Coronary artery (tissue), 2 donors: ENCODE results near the gene SLC37A2.
"Not testable (repeated sequence)": the region's sequence is repeated elsewhere in the genome, so short reads cannot be mapped to it uniquely, and the experiment has no call there.

Experiments
- DNase-seq: peaks from one replicate; pipeline ENCODE4 v3.0.0-alpha.2; 2017; ENCODE audit warnings: low spot score
- H3K27ac ChIP-seq, 2 donors: fragments of 200-600 bp; sonication (generic); one replicate each; pipeline ENCODE4 v1.5.1; 2016 to 2019
- H3K4me3 ChIP-seq: fragments of 200-600 bp; sonication (generic); 2 replicates; pipeline ENCODE4 v1.5.1; 2016; ENCODE audit warnings: mild to moderate bottlenecking, moderate library complexity
- TF ChIP-seq, protein P1 (sequence below): fragments of 200-600 bp; sonication (generic); IDR thresholded peaks from one replicate; pipeline ENCODE4 v1.5.1; 2019; ENCODE audit warnings: antibody characterized with exemption

Gene SLC37A2

DNA sequence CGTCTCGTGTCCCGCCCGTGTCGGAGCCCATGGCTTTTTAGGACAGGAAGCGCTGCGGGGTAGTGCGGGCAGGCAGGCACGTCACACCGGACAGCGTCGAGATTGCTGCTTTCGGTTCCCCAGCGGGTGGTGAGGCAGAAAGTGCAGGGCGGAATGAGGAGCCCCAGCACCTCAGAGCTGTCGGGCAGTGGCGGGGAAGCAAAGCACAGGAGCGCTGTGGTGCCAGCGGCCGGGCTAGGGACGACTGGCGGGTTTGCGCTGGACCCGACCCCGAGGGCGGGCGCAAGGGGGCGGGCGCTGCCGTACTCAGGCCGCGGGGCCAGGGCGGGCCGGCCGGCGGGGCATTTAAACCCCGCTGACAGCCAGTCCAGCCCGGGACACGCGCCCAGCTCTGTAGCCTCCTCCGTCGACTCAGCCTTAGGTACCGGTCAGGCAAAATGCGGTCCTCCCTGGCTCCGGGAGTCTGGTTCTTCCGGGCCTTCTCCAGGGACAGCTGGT, at the start of gene SLC37A2:
Gene SLC37A2 (plus strand): TSS at position 375 of the 498 bp plus-strand sequence. CDS start 63 bp downstream, at position 438.
- DNase-seq = peak; percentile 81
- Histone ChIP-seq H3K4me3 (peak within 1 kb of the TSS; percentile 83), H3K27ac (peak within 1 kb of the TSS; percentile 39 to 80)
- TF ChIP-seq, protein P1, sequence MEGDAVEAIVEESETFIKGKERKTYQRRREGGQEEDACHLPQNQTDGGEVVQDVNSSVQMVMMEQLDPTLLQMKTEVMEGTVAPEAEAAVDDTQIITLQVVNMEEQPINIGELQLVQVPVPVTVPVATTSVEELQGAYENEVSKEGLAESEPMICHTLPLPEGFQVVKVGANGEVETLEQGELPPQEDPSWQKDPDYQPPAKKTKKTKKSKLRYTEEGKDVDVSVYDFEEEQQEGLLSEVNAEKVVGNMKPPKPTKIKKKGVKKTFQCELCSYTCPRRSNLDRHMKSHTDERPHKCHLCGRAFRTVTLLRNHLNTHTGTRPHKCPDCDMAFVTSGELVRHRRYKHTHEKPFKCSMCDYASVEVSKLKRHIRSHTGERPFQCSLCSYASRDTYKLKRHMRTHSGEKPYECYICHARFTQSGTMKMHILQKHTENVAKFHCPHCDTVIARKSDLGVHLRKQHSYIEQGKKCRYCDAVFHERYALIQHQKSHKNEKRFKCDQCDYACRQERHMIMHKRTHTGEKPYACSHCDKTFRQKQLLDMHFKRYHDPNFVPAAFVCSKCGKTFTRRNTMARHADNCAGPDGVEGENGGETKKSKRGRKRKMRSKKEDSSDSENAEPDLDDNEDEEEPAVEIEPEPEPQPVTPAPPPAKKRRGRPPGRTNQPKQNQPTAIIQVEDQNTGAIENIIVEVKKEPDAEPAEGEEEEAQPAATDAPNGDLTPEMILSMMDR = no peak

DNA sequence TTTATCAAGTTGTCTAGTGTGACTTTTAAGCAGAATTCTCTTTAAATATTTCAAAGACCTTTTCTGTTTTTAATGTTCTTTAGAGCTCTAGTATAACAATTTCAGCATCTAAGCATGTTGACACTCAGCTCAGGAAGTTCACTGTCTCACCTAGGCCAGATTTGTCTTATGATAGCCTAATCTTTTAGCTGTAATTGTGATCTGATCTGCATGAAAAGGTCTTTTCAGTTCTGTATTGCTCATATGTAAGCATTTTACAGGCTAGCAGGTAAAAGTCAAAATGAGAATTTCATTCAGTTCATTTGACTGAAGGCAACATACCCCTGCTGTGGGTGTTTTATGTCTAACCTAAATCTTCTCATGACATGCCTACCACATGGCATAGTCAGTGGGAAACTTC, 46.7 kb upstream of the SLC37A2 start:
- no peak for DNase-seq
- Histone ChIP-seq H3K27ac (no peak overlapping the region), H3K4me3 (no peak overlapping the region)
- TF ChIP-seq, protein P1 = no peak

DNA sequence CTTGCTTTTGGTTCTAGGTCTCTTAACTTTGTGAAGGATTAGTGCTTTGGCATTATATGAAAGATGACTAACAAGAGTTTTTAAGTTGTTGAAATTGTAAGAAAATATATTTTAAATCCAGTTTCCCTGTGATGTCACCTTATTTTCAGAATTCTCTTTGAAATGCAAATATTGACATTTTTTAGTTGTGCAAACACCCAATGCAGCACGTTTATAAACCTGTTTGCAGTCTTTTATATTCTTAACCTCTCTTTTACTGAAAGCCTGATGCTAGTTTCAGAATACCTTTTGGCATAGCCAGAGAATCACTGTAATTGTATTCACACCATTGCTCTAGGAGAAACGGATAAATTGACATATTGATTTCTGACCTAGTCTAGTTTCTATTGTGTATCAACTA, 42.8 kb upstream of the SLC37A2 start:
- no peak overlapping the region for H3K4me3 ChIP-seq
- DNase-seq = no peak
- TF ChIP-seq, protein P1 = no peak

DNA sequence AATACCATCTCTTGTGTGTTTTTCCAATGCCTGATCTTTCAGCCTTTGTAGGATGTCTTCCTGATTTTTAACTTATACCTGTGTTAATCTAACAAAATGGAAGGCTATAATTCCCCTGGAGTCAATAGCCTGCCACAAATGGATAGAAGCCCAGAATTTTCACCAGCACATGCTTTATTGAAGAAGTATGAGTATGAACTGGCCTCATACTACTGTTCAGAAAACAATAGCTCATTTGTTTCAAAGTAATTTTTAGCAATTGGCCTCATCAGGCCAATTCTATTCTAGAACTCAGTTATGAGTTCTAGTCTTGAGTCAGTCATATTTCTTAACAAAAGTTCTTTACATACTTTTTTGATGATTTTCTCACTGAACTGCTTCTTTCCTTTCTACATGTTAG, 40.6 kb upstream of the SLC37A2 start:
- no peak overlapping the region for H3K4me3 ChIP-seq
- TF ChIP-seq, protein P1 = no peak
- DNase-seq = no peak
- H3K27ac ChIP-seq = no peak overlapping the region

More for the DNA sequence above, 42.8 kb upstream of the SLC37A2 start:
- H3K27ac ChIP-seq = no peak overlapping the region

DNA sequence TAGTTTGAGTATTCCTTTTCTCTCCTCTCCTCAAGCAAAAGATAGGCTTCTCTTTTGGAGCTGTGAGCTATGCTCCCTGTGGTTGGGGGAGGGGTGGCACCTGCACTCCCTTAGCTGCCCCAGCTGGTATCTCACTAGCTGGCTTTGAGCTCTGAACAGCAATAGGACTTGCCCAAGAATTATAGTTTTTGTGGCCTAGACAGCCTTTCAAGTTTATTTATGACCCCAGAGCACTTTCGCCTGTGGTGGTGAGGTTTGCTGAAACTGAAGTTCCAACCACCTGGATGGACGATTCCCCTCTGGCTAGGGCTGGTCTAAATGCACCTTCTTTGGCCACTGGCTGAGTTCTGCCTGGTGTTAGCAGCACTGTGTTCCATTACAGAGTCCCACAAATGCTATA, 37.1 kb upstream of the SLC37A2 start:
- H3K27ac ChIP-seq = no peak overlapping the region
- DNase-seq = no peak
- TF ChIP-seq, protein P1 = no peak
- H3K4me3 ChIP-seq = no peak overlapping the region

DNA sequence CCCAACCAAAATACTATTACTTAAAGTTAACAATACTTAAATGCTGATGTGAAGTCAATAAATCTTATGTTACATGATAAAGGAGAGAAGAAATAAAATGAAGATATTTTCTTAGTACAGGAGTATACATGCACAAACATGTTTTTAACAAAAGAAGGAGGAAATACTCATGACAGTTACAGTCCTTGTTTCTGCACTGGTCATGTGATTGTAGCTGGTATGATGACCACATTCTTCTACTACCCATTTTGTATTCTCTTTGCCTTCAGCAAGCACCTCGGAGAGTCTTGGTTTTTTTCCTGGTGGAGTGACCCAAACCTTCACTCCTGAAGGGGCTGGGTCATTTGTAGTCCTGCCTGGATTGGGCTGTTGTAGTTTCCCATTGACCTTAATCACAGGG, 33.7 kb upstream of the SLC37A2 start:
- not testable (repeated sequence) for H3K4me3 ChIP-seq, H3K27ac ChIP-seq, DNase-seq

DNA sequence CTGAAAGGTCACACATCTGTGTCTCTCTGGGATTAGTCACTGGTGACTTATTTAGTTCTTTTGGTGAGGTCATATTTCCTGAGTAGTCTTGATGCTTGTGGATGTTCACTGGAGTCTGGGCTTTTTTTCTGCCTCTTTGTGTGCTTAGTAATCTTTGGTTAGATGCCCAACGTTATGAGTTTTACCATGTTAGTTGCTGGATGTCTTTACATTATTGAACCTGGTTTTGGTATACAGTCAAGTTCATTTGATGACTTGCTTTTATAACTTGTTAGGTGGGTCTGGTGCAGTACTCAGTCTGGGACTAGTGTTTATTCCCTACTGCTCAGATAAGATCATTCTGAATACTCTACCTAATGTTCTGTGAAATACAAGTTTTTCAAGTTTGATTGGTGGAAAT, 26.2 kb upstream of the SLC37A2 start:
- TF ChIP-seq, protein P1 = no peak
- Histone ChIP-seq H3K4me3 (no peak overlapping the region), H3K27ac (no peak overlapping the region)
- DNase-seq = no peak
